IMR-90 (cell line): ENCODE measurements around the gene MYADML2. TPM values are rescaled to one million over a fixed set of nuclear protein-coding genes. Genes with fewer than 3 reads are reported as not detected.

ENCODE experiments used
- ATAC-seq: fragments of 200-7000 bp; cut with Tn5 transposase; 2 replicates; pipeline ENCODE4 v1.9.1; 2020; ENCODE audit warnings: low read depth, mild to moderate bottlenecking, moderate library complexity
- BruUV-seq: library from RNA; stranded (reverse); fragments of 400-500 nt; replicated peaks from 2 replicates; lab custom pipeline; 2021; lab: Mats Ljungman, UMichigan
- CTCF ChIA-PET: fragments of 300-600 bp; formaldehyde crosslinking; extraction: SDS; loops from one replicate; lab custom pipeline; 2021; ENCODE audit warnings: antibody characterized with exemption; lab: Yijun Ruan, JAX
- POLR2A ChIA-PET: fragments of 300-600 bp; sonication (Branson Sonifier 250); formaldehyde crosslinking; loops from one replicate; lab custom pipeline; 2022; ENCODE audit warnings: antibody characterized with exemption; ENCODE audit not compliant: unreplicated experiment; lab: Charles Lee
- DNase-seq: peaks from one replicate; pipeline ENCODE4 v3.0.0; 2013
- H2AFZ ChIP-seq: replicated peaks from 2 replicates; pipeline ENCODE3; 2013; ENCODE audit warnings: low read length, mild to moderate bottlenecking; ENCODE audit not compliant: poor library complexity
- H2AK5ac ChIP-seq: 2 replicates; pipeline ENCODE4 v1.6.1; 2013; ENCODE audit warnings: low read depth, low read length, inconsistent platforms
- H2AK9ac ChIP-seq: replicated peaks from 2 replicates; pipeline ENCODE3; 2013; ENCODE audit warnings: mild to moderate bottlenecking, low read depth, low read length, moderate library complexity; ENCODE audit not compliant: poor library complexity
- H2BK120ac ChIP-seq: 2 replicates; pipeline ENCODE4 v1.6.1; 2013; ENCODE audit warnings: low read depth, low read length, inconsistent platforms
- H2BK15ac ChIP-seq: 3 replicates; pipeline ENCODE4 v1.6.1; 2013; ENCODE audit warnings: low read depth, low read length, inconsistent platforms
- H2BK20ac ChIP-seq: 2 replicates; pipeline ENCODE4 v1.6.1; 2013; ENCODE audit warnings: low read depth, mild to moderate bottlenecking, inconsistent platforms, low read length, moderate library complexity
- H2BK5ac ChIP-seq: 2 replicates; pipeline ENCODE4 v1.6.1; 2013; ENCODE audit warnings: mild to moderate bottlenecking, low read depth, low read length, inconsistent platforms; ENCODE audit not compliant: poor library complexity, severe bottlenecking
- H3K14ac ChIP-seq: replicated peaks from 2 replicates; pipeline ENCODE4 v1.6.1; 2013; ENCODE audit warnings: low read depth, low read length, inconsistent platforms
- H3K18ac ChIP-seq: 2 replicates; pipeline ENCODE4 v1.6.1; 2013; ENCODE audit warnings: low read depth, low read length, control low read depth
- H3K23ac ChIP-seq: 2 replicates; pipeline ENCODE4 v1.6.1; 2013; ENCODE audit warnings: low read depth, low read length, inconsistent platforms
- H3K27ac ChIP-seq: 2 replicates; pipeline ENCODE4 v1.5.1; 2013; ENCODE audit warnings: mild to moderate bottlenecking, control low read depth, low read length; ENCODE audit not compliant: insufficient read depth
- H3K27me3 ChIP-seq: 2 replicates; pipeline ENCODE4 v1.6.1; 2013; ENCODE audit warnings: low read length; ENCODE audit not compliant: control insufficient read depth, insufficient read depth
- H3K36me3 ChIP-seq: 2 replicates; pipeline ENCODE4 v1.6.1; 2013; ENCODE audit warnings: low read length, mixed read lengths; ENCODE audit not compliant: control insufficient read depth, insufficient read depth
- H3K4ac ChIP-seq: 2 replicates; pipeline ENCODE4 v1.6.1; 2013; ENCODE audit warnings: low read depth, low read length, inconsistent platforms
- H3K4me1 ChIP-seq: 2 replicates; pipeline ENCODE4 v1.6.1; 2013; ENCODE audit warnings: low read length, mixed read lengths; ENCODE audit not compliant: control insufficient read depth, insufficient read depth
- H3K4me2 ChIP-seq: 2 replicates; pipeline ENCODE4 v1.6.1; 2013; ENCODE audit warnings: low read depth, mild to moderate bottlenecking, control low read depth, low read length, moderate library complexity
- H3K4me3 ChIP-seq: 2 replicates; pipeline ENCODE4 v1.5.1; 2013; ENCODE audit warnings: low read depth, mild to moderate bottlenecking, control low read depth, low read length, moderate library complexity; ENCODE audit not compliant: insufficient read depth
- H3K56ac ChIP-seq: 2 replicates; pipeline ENCODE4 v1.6.1; 2013; ENCODE audit warnings: low read length, inconsistent platforms; ENCODE audit not compliant: insufficient read depth; ENCODE audit errors: extremely low read depth
- H3K79me1 ChIP-seq, 2 experiments: 2 replicates each; pipeline ENCODE4 v1.6.1; 2013; ENCODE audit warnings: low read length in 2 of 2, inconsistent platforms in 1 of 2, low read depth in 1 of 2
- H3K9ac ChIP-seq: 2 replicates; pipeline ENCODE4 v1.6.1; 2013; ENCODE audit warnings: low read depth, low read length, control low read depth
- H3K9me1 ChIP-seq: 2 replicates; pipeline ENCODE4 v1.6.1; 2013; ENCODE audit warnings: low read length, inconsistent platforms; ENCODE audit not compliant: insufficient read depth
- H3K9me3 ChIP-seq: 2 replicates; pipeline ENCODE4 v1.6.1; 2013; ENCODE audit warnings: low read length; ENCODE audit not compliant: control insufficient read depth, insufficient read depth
- H4K20me1 ChIP-seq: 2 replicates; pipeline ENCODE4 v1.6.1; 2013; ENCODE audit warnings: low read length, inconsistent platforms; ENCODE audit not compliant: insufficient read depth
- H4K5ac ChIP-seq: 2 replicates; pipeline ENCODE4 v1.6.1; 2013; ENCODE audit warnings: mild to moderate bottlenecking, low read depth, low read length, control low read depth
- H4K8ac ChIP-seq, 2 experiments: 2 replicates each; pipeline ENCODE4 v1.6.1; 2013; ENCODE audit warnings: low read depth in 2 of 2, low read length in 2 of 2, control low read depth in 1 of 2, inconsistent platforms in 1 of 2
- H4K91ac ChIP-seq: 2 replicates; pipeline ENCODE4 v1.6.1; 2013; ENCODE audit warnings: low read depth, low read length, inconsistent platforms; ENCODE audit not compliant: insufficient read depth
- BHLHE40 ChIP-seq: fragments of 150-350 bp; IDR thresholded peaks from 2 replicates; pipeline ENCODE4 v1.6.1; 2016; ENCODE audit warnings: mild to moderate bottlenecking, low read depth, low read length
- CEBPB ChIP-seq: IDR thresholded peaks from 2 replicates; pipeline ENCODE4 v1.6.1; 2012; ENCODE audit warnings: low read depth, low read length, improper control_type of control experiment
- CHD1 ChIP-seq: IDR thresholded peaks from 2 replicates; pipeline ENCODE4 v1.6.1; 2012; ENCODE audit warnings: low read depth, low read length, improper control_type of control experiment
- FOS ChIP-seq: fragments of 150-350 bp; IDR thresholded peaks from 2 replicates; pipeline ENCODE4 v1.6.1; 2016; ENCODE audit warnings: low read depth, low read length
- MAFK ChIP-seq: IDR thresholded peaks from 2 replicates; pipeline ENCODE4 v1.6.1; 2012; ENCODE audit warnings: low read depth, low read length, improper control_type of control experiment
- MAZ ChIP-seq: IDR thresholded peaks from 2 replicates; pipeline ENCODE4 v1.6.1; 2012; ENCODE audit warnings: low read depth, mild to moderate bottlenecking, low read length, improper control_type of control experiment, moderate library complexity, borderline replicate concordance
- MXI1 ChIP-seq: IDR thresholded peaks from 2 replicates; pipeline ENCODE4 v1.6.1; 2012; ENCODE audit warnings: low read depth, mild to moderate bottlenecking, low read length, moderate library complexity, borderline replicate concordance
- NFE2L2 ChIP-seq: fragments of 150-350 bp; IDR thresholded peaks from 2 replicates; pipeline ENCODE4 v1.6.1; 2016; ENCODE audit warnings: low read depth, mild to moderate bottlenecking, low read length
- POLR2A ChIP-seq: IDR thresholded peaks from 2 replicates; pipeline ENCODE4 v1.6.1; 2012; ENCODE audit warnings: mild to moderate bottlenecking, low read depth, low read length
- RAD21 ChIP-seq: IDR thresholded peaks from 2 replicates; pipeline ENCODE4 v1.6.1; 2012; ENCODE audit warnings: low read length, improper control_type of control experiment
- RFX5 ChIP-seq: IDR thresholded peaks from 2 replicates; pipeline ENCODE4 v1.8.0; 2012; ENCODE audit warnings: low read depth, mild to moderate bottlenecking, low read length, moderate library complexity
- SMC3 ChIP-seq: fragments of 150-350 bp; IDR thresholded peaks from 2 replicates; pipeline ENCODE4 v1.6.1; 2016; ENCODE audit warnings: low read depth, mild to moderate bottlenecking, antibody characterized with exemption, low read length, moderate library complexity
- WGBS, 2 experiments: methylation state at CpG; one replicate each; pipeline versions ENCODE4 v1.1.5 to v1.1.7; 2013; ENCODE audit warnings: missing lambda C conversion rate in 2 of 2; ENCODE audit not compliant: insufficient read length in 1 of 2; ENCODE audit errors: extremely low coverage in 2 of 2; 5-methylcytosine and 5-hydroxymethylcytosine counted together
- dilution Hi-C: fragments of 300-500 bp; cut with HindIII; formaldehyde crosslinking; loops from one replicate; pipeline ENCODE4 v1.14.3; 2018; ENCODE audit warnings: low sequenced_read_pairs; ENCODE audit not compliant: unreplicated experiment
- in situ Hi-C: fragments of 300-500 bp; cut with MboI; formaldehyde crosslinking; loops from 3 replicates; pipeline ENCODE4 v1.14.3; 2019; ENCODE audit warnings: low sequenced_read_pairs, inconsistent platforms, mixed read lengths
- intact Hi-C: fragments of 100-400 bp; cut with micrococcal nuclease; formaldehyde crosslinking; loops from 2 replicates; pipeline ENCODE4 v1.10.0; 2022
- polyA plus RNA-seq, 3 experiments: library from polyadenylated mRNA; depleted of rRNA; stranded (reverse); fragments of >200 nt; gene quantifications; 2 replicates each; pipeline ENCODE4 v1.2.3, GENCODE V29; 2012; ENCODE audit warnings: low replicate concordance in 1 of 3
- total RNA-seq: library from RNA; depleted of rRNA; stranded (reverse); fragments of >200 nt; gene quantifications from 2 replicates; pipeline ENCODE4 v1.2.3, GENCODE V29; 2012
- TF ChIP-seq, protein P1 (sequence below): conservative IDR thresholded peaks from 2 replicates; pipeline ENCODE4 v1.5.1; 2012; ENCODE audit warnings: mild to moderate bottlenecking, low read depth, low read length, improper control_type of control experiment
- TF ChIP-seq, protein P2 (sequence below): fragments of 150-350 bp; IDR thresholded peaks from 2 replicates; pipeline ENCODE4 v1.6.1; 2016; ENCODE audit warnings: low read depth, mild to moderate bottlenecking, low read length, moderate library complexity, borderline replicate concordance

Gene MYADML2
- total and polyA plus RNA-seq, 2 of the 4 experiments (the other 2 are of a cell fraction), result not detected

DNA sequence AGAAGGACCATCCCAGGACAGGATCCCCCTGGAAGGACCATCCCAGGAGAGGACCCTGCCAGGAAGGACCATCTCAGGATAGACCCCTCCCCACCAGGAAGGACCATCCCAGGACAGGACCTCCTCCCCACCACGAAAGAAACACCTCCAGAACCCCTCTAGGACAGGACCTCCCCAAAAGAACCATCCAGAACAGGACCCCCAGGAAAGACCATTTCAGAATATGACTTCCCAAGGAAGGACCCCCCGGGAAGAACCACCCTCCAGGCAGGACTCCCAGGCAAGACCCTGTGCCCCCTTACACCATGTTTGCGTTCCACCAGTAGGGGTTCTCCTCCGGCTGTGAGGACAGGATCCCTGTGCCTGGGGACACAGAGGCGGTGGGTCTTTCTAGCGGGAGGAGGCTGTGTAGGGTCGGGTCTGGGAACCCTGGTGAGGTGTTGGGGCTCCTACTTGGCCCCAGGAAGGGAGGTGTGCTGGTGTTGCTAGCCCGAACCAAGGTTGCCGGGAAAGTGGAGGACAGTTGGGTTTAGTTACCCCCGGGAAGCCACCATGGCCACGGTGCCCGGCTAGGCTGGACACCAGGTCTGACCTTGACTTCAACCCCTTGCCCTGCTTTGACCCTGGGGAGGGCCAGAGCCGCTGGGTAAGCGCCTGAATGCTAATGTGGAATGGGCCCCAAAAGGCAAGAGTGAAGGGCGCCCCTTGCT lies 11.8 kb upstream of the MYADML2 start (continued):
- no peak for TF ChIP-seq RAD21

DNA sequence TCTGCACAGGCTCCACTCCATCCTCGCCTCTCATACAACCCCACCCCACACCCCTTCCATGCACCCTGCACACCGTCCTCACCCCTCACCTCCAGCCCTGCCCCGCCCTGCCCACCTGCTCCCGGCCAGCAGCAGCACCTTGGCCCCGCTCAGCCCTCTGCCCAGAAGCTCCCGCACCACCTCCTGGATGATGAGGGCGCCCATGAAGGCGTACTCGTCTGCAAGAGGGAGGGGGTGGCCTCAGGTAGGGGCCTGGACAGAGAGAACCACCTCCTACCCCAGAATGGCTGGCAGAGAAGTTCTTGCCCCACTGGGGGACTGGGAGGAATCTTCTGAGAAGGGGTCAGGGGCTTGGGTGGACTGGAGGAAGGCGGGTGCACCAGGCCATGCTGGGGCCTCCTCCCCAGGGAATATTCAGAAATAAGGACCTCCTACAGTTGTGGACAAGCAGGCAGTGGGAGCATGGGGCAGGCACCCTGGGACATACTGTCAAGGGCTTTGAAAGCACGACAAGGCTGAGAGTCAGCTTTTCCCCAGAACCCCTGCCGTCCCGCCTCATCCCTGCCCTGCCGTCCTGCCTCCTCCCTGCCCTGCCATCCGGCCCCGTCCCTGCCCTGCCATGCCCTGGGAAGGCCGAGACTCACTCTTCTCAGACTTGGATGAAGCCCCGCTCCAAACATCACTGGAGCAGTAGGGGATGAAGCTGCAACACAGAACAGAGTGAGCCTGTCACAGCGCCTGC lies 10.8 kb upstream of the MYADML2 start:
- H2BK20ac ChIP-seq, result no peak overlapping the region
- H4K5ac ChIP-seq, result no peak overlapping the region
- CTCF ChIA-PET, result no interaction called here
- H4K20me1 ChIP-seq, result no peaks in the 10 kb centered on the region
- H2AK5ac ChIP-seq, result no peak overlapping the region
- no peak overlapping the region for H3K4ac ChIP-seq
- no peaks in the 10 kb centered on the region for H3K4me1 ChIP-seq
- intact Hi-C loops, result no loop called here
- BruUV-seq, result no TSS peak
- no peak overlapping the region for H3K27ac ChIP-seq
- H3K9me3 ChIP-seq, result no peaks in the 10 kb centered on the region
- no peak overlapping the region for H2BK15ac ChIP-seq
- ATAC-seq, result no peak
- no peaks in the 10 kb centered on the region for H3K9me1 ChIP-seq
- H2BK120ac ChIP-seq, result no peak overlapping the region
- no peak overlapping the region for H4K91ac ChIP-seq
- no peak overlapping the region for H4K8ac ChIP-seq
- WGBS, 2 experiments, result 40% methylated on average over 1 of the region's 19 CpGs; no CpG with 5 or more reads in 1 of the 2 experiments
- in situ Hi-C loops, result no loop called here
- no peak overlapping the region for H3K18ac ChIP-seq
- H2BK5ac ChIP-seq, result no peak overlapping the region
- no peak for DNase-seq
- dilution Hi-C loops, result no loop called here
- H3K4me2 ChIP-seq, result no peak overlapping the region
- H3K56ac ChIP-seq, result no peak overlapping the region
- no peak overlapping the region for H2AK9ac ChIP-seq
- no peak overlapping the region for H3K14ac ChIP-seq
- no peak overlapping the region for H3K9ac ChIP-seq
- H3K36me3 ChIP-seq, result no peaks in the 10 kb centered on the region
- no peaks in the 10 kb centered on the region for H3K79me1 ChIP-seq
- H3K23ac ChIP-seq, result no peak overlapping the region
- no peak overlapping the region for H3K4me3 ChIP-seq
- peaks cover 44% of the 10 kb centered on the region for H3K27me3 ChIP-seq
- H2AFZ ChIP-seq, result no peak overlapping the region
- POLR2A ChIA-PET, result no interaction called here
- no peak for TF ChIP-seq RAD21
- TF ChIP-seq MAFK, result no peak
- no peak for TF ChIP-seq FOS
- TF ChIP-seq POLR2A, result no peak
- TF ChIP-seq RFX5, result no peak
- TF ChIP-seq, protein P1, sequence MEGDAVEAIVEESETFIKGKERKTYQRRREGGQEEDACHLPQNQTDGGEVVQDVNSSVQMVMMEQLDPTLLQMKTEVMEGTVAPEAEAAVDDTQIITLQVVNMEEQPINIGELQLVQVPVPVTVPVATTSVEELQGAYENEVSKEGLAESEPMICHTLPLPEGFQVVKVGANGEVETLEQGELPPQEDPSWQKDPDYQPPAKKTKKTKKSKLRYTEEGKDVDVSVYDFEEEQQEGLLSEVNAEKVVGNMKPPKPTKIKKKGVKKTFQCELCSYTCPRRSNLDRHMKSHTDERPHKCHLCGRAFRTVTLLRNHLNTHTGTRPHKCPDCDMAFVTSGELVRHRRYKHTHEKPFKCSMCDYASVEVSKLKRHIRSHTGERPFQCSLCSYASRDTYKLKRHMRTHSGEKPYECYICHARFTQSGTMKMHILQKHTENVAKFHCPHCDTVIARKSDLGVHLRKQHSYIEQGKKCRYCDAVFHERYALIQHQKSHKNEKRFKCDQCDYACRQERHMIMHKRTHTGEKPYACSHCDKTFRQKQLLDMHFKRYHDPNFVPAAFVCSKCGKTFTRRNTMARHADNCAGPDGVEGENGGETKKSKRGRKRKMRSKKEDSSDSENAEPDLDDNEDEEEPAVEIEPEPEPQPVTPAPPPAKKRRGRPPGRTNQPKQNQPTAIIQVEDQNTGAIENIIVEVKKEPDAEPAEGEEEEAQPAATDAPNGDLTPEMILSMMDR, result no peak
- TF ChIP-seq MXI1, result no peak
- no peak for TF ChIP-seq CHD1
- TF ChIP-seq, protein P2, sequence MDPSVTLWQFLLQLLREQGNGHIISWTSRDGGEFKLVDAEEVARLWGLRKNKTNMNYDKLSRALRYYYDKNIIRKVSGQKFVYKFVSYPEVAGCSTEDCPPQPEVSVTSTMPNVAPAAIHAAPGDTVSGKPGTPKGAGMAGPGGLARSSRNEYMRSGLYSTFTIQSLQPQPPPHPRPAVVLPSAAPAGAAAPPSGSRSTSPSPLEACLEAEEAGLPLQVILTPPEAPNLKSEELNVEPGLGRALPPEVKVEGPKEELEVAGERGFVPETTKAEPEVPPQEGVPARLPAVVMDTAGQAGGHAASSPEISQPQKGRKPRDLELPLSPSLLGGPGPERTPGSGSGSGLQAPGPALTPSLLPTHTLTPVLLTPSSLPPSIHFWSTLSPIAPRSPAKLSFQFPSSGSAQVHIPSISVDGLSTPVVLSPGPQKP, result no peak
- TF ChIP-seq BHLHE40, result no peak
- no peak for TF ChIP-seq NFE2L2
- no peak for TF ChIP-seq SMC3
- TF ChIP-seq CEBPB, result no peak
- no peak for TF ChIP-seq MAZ
